ENCODE data around the gene KIF25.

DNA sequence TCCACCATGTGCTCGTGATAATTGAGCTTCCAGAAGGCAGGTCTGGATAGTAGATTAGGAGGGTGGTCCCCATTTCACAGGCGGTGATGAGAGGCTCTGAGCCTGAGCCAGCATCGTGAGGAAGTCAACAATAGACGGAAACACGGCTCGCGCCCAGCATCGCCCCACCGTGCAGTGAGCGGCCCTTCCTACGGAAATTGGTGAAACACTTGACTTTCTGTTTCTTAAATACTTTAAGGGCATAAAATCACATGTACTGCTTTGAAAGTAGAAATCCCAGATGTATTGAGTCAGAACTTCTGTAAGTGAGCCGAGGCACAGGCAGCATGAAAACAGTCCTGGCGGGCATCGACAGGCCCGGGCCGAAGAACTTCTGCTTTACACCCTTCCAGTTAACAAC is 4.3 kb upstream of the KIF25 start:
- TF ChIP-seq, protein P1, sequence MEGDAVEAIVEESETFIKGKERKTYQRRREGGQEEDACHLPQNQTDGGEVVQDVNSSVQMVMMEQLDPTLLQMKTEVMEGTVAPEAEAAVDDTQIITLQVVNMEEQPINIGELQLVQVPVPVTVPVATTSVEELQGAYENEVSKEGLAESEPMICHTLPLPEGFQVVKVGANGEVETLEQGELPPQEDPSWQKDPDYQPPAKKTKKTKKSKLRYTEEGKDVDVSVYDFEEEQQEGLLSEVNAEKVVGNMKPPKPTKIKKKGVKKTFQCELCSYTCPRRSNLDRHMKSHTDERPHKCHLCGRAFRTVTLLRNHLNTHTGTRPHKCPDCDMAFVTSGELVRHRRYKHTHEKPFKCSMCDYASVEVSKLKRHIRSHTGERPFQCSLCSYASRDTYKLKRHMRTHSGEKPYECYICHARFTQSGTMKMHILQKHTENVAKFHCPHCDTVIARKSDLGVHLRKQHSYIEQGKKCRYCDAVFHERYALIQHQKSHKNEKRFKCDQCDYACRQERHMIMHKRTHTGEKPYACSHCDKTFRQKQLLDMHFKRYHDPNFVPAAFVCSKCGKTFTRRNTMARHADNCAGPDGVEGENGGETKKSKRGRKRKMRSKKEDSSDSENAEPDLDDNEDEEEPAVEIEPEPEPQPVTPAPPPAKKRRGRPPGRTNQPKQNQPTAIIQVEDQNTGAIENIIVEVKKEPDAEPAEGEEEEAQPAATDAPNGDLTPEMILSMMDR (IDR thresholded peaks at IDR 0.05; ENCODE audit: insufficient read depth, low read length, poor library complexity, severe bottlenecking) = no peak
- TF ChIP-seq EZH2phosphoT487 (conservative IDR thresholded peaks at IDR 0.05; ENCODE audit: low read length) = no peak

Data from SU-DHL-6 (cell line).